ENCODE measurements around the gene CD300LF.

DNA sequence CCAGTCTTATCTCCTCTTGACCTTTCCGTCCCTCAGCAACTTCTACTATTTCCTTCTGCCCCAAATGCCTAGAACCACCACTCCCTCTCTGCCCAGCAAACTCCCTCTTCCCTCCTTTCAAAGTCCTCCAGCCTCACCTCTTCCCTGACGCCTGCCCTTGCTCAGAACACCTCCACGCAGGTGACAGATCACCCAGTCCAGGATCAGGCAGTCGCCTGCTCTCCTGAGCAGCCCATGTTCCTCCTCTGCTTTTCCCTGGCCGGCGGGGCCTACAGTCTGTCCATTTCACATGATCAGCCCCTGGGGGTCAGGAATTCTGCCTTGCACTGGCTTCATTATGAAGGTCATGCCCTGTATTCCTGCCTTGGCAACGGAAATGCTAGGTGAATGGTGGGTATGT is 422 bp downstream of the CD300LF start:
- TF ChIP-seq SIX5 (IDR thresholded peaks at IDR 0.05; ENCODE audit: borderline replicate concordance in 1 of 2, insufficient read depth in 1 of 2, low read depth in 1 of 2, low read length in 2 of 2) (no peak), HCFC1 (IDR thresholded peaks at IDR 0.05; ENCODE audit: low read depth, low read length) (no peak), LCOR (CRISPR knock-in tag; IDR thresholded peaks at IDR 0.05) (no peak), RUNX1 (IDR thresholded peaks at IDR 0.05; ENCODE audit: low read depth) (no peak)
- TF ChIP-seq, protein P1, sequence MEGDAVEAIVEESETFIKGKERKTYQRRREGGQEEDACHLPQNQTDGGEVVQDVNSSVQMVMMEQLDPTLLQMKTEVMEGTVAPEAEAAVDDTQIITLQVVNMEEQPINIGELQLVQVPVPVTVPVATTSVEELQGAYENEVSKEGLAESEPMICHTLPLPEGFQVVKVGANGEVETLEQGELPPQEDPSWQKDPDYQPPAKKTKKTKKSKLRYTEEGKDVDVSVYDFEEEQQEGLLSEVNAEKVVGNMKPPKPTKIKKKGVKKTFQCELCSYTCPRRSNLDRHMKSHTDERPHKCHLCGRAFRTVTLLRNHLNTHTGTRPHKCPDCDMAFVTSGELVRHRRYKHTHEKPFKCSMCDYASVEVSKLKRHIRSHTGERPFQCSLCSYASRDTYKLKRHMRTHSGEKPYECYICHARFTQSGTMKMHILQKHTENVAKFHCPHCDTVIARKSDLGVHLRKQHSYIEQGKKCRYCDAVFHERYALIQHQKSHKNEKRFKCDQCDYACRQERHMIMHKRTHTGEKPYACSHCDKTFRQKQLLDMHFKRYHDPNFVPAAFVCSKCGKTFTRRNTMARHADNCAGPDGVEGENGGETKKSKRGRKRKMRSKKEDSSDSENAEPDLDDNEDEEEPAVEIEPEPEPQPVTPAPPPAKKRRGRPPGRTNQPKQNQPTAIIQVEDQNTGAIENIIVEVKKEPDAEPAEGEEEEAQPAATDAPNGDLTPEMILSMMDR (IDR thresholded peaks at IDR 0.05 in 2 of 3, conservative IDR thresholded peaks at IDR 0.05 in 1 of 3; ENCODE audit: insufficient read depth in 2 of 3, low read depth in 1 of 3, low read length in 3 of 3) = no peak
- TF ChIP-seq, protein P2, sequence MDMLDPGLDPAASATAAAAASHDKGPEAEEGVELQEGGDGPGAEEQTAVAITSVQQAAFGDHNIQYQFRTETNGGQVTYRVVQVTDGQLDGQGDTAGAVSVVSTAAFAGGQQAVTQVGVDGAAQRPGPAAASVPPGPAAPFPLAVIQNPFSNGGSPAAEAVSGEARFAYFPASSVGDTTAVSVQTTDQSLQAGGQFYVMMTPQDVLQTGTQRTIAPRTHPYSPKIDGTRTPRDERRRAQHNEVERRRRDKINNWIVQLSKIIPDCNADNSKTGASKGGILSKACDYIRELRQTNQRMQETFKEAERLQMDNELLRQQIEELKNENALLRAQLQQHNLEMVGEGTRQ (CRISPR knock-in tag; IDR thresholded peaks at IDR 0.05) = no peak

Data from K562 (cell line).